ENCODE data around the gene TNFRSF1B.
"Not testable (repeated sequence)": the region's sequence is repeated elsewhere in the genome, so short reads cannot be mapped to it uniquely, and the experiment has no call there.

The TNFRSF1B gene

GRCh38 chr1:12222700-12223099 is 55.9 kb downstream of the TNFRSF1B start:
- not testable (repeated sequence) for DNase-seq (ENCODE audit: low read depth)

GRCh38 chr1:12224092-12224491 is 57.3 kb downstream of the TNFRSF1B start:
- DNase-seq (ENCODE audit: low read depth) = not testable (repeated sequence)

- no peak for DNase-seq (ENCODE audit: low read depth)
Observed at GRCh38 chr1:12228979-12229378, 62.2 kb downstream of the TNFRSF1B start.

GRCh38 chr1:12229386-12229834 is 62.6 kb downstream of the TNFRSF1B start:
- DNase-seq (ENCODE audit: low read depth) = no peak

- peak; percentile 60 for DNase-seq (ENCODE audit: low read depth)
Observed at GRCh38 chr1:12229835-12230548, 63.2 kb downstream of the TNFRSF1B start, which contains the start of gene VPS13D. Gene VPS13D, plus strand, starts transcription at chr1:12230030. Its CDS starts 4,237 bp downstream, at chr1:12234267.

- no peak for DNase-seq (ENCODE audit: low read depth)
Observed at GRCh38 chr1:12230549-12231275, 63.9 kb downstream of the TNFRSF1B start.

- DNase-seq (ENCODE audit: low read depth) = no peak
Observed at GRCh38 chr1:12231276-12231595, 64.4 kb downstream of the TNFRSF1B start.

GRCh38 chr1:12232221-12232620 is 65.4 kb downstream of the TNFRSF1B start:
- DNase-seq (ENCODE audit: low read depth) = no peak

- DNase-seq (ENCODE audit: low read depth) = no peak
Observed at GRCh38 chr1:12244078-12244477, 77.3 kb downstream of the TNFRSF1B start.

GRCh38 chr1:12244585-12244984 is 77.8 kb downstream of the TNFRSF1B start:
- no peak for DNase-seq (ENCODE audit: low read depth)

- no peak for DNase-seq (ENCODE audit: low read depth)
Observed at GRCh38 chr1:12245116-12245515, 78.3 kb downstream of the TNFRSF1B start.

GRCh38 chr1:12245733-12246132 is 78.9 kb downstream of the TNFRSF1B start:
- no peak for DNase-seq (ENCODE audit: low read depth)

GRCh38 chr1:12246584-12246983 is 79.8 kb downstream of the TNFRSF1B start:
- DNase-seq (ENCODE audit: low read depth) = no peak

GRCh38 chr1:12249181-12249580 is 82.4 kb downstream of the TNFRSF1B start:
- DNase-seq (ENCODE audit: low read depth) = peak; percentile 28

- no peak for DNase-seq (ENCODE audit: low read depth)
Observed at GRCh38 chr1:12249748-12250147, 83.0 kb downstream of the TNFRSF1B start.

GRCh38 chr1:12251442-12251841 is 84.7 kb downstream of the TNFRSF1B start:
- DNase-seq (ENCODE audit: low read depth) = no peak

GRCh38 chr1:12255913-12256312 is 89.1 kb downstream of the TNFRSF1B start:
- DNase-seq (ENCODE audit: low read depth) = no peak

- DNase-seq (ENCODE audit: low read depth) = no peak
Observed at GRCh38 chr1:12258272-12258671, 91.5 kb downstream of the TNFRSF1B start.
